ENCODE data around the gene MMP28.

Gene MMP28

GRCh38 chr17:35801583-35802224 lies 6.3 kb upstream of the MMP28 start:
- H3K4me3 ChIP-seq (ENCODE audit: low read depth, low read length): no peak overlapping the region

GRCh38 chr17:35799942-35800341 lies 4.5 kb upstream of the MMP28 start:
- no peak overlapping the region for H3K4me3 ChIP-seq (ENCODE audit: low read depth, low read length)

- no peak overlapping the region for H3K4me3 ChIP-seq (ENCODE audit: low read depth, low read length)
Observed at GRCh38 chr17:35797918-35798317, 2.5 kb upstream of the MMP28 start.

- H3K4me3 ChIP-seq (ENCODE audit: low read depth, low read length): no peak overlapping the region
Observed at GRCh38 chr17:35797370-35797769, 1.9 kb upstream of the MMP28 start.

- H3K4me3 ChIP-seq (ENCODE audit: low read depth, low read length): no peak overlapping the region
Observed at GRCh38 chr17:35796942-35797341, 1.5 kb upstream of the MMP28 start.

- no peak overlapping the region for H3K4me3 ChIP-seq (ENCODE audit: low read depth, low read length)
Observed at GRCh38 chr17:35795871-35796265, 427 bp upstream of the MMP28 start.

GRCh38 chr17:35793257-35793656 lies 2.2 kb downstream of the MMP28 start:
- no peak overlapping the region for H3K4me3 ChIP-seq (ENCODE audit: low read depth, low read length)

GRCh38 chr17:35791681-35792350 lies 3.6 kb downstream of the MMP28 start:
- H3K4me3 ChIP-seq (ENCODE audit: low read depth, low read length): no peak overlapping the region

- H3K4me3 ChIP-seq (ENCODE audit: low read depth, low read length): no peak overlapping the region
Observed at GRCh38 chr17:35790841-35791240, 4.6 kb downstream of the MMP28 start.

GRCh38 chr17:35788477-35789368 lies 6.7 kb downstream of the MMP28 start:
- no peak overlapping the region for H3K4me3 ChIP-seq (ENCODE audit: low read depth, low read length)

- no peak overlapping the region for H3K4me3 ChIP-seq (ENCODE audit: low read depth, low read length)
Observed at GRCh38 chr17:35786941-35787432, 8.5 kb downstream of the MMP28 start.

- no peak overlapping the region for H3K4me3 ChIP-seq (ENCODE audit: low read depth, low read length)
Observed at GRCh38 chr17:35784895-35785294, 10.5 kb downstream of the MMP28 start.

GRCh38 chr17:35780950-35781349 lies 14.5 kb downstream of the MMP28 start:
- H3K4me3 ChIP-seq (ENCODE audit: low read depth, low read length): no peak overlapping the region

- no peak overlapping the region for H3K4me3 ChIP-seq (ENCODE audit: low read depth, low read length)
Observed at GRCh38 chr17:35778641-35779196, 16.7 kb downstream of the MMP28 start.

GRCh38 chr17:35775583-35775982 lies 19.9 kb downstream of the MMP28 start:
- H3K4me3 ChIP-seq (ENCODE audit: low read depth, low read length): no peak overlapping the region

GRCh38 chr17:35775039-35775438 lies 20.4 kb downstream of the MMP28 start:
- no peak overlapping the region for H3K4me3 ChIP-seq (ENCODE audit: low read depth, low read length)

- no peak overlapping the region for H3K4me3 ChIP-seq (ENCODE audit: low read depth, low read length)
Observed at GRCh38 chr17:35774499-35774898, 20.9 kb downstream of the MMP28 start.

GRCh38 chr17:35773679-35774425 lies 21.6 kb downstream of the MMP28 start:
- H3K4me3 ChIP-seq (ENCODE audit: low read depth, low read length): no peak overlapping the region

GRCh38 chr17:35773129-35773528 lies 22.3 kb downstream of the MMP28 start:
- no peak overlapping the region for H3K4me3 ChIP-seq (ENCODE audit: low read depth, low read length)

- H3K4me3 ChIP-seq (ENCODE audit: low read depth, low read length): no peak overlapping the region
Observed at GRCh38 chr17:35769895-35770486, 25.4 kb downstream of the MMP28 start.

Measured in iPS-11a (cell line).